ENCODE data around the gene TANK. TPM values are rescaled to one million over a fixed set of nuclear protein-coding genes. Genes with fewer than 3 reads are reported as not detected.

The TANK gene
- total and polyA plus RNA-seq, 2 of the 8 experiments (the other 6 are each of a cell fraction or from before 2014, with no cell fraction given) = 7.0 to 26.1 TPM

DNA sequence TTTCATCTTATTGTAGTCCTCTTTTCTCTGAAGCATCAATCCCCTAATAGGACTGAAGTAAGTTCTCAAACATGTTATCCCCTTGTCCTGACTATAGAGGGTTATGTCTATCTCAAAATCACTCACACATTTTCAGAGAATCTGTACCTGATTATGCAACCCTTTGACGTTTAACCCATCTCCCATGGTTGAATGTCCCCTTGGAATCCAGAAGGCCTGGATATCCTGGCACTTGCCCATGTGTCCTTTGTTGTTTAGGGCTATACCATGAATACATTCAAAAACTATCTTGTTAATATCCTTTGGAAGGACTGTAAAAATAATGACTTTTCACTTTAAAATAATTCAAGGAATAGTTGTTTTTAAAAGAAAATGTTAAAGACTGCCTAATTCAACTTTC lies 81.7 kb downstream of the TANK start:
- Histone ChIP-seq H4K5ac (ENCODE audit: insufficient read length, low read depth, low read length) (no peak overlapping the region), H4K91ac (replicated peaks; ENCODE audit: insufficient read length, low read length) (no peak overlapping the region), H3K56ac (replicated peaks; ENCODE audit: insufficient read length, low read depth, low read length) (no peak overlapping the region), H3K9me3 (ENCODE audit: insufficient read depth in 2 of 2, low read depth in 1 of 2, low read length in 1 of 2) (no peaks in the 10 kb centered on the region), H2AFZ (ENCODE audit: low read length) (no peak overlapping the region), H3K27ac (ENCODE audit: low read depth, low read length) (no peak overlapping the region), H2BK5ac (ENCODE audit: low read depth, low read length) (no peak overlapping the region), H4K8ac (ENCODE audit: extremely low read depth, insufficient read depth, low read length) (no peak overlapping the region), H3K9ac (replicated peaks in 1 of 4; ENCODE audit: extremely low read depth in 1 of 4, low read depth in 3 of 4, low read length in 3 of 4) (no peak overlapping the region), H2BK20ac (ENCODE audit: low read length) (no peak overlapping the region), H3K79me1 (ENCODE audit: low read depth, low read length) (no peaks in the 10 kb centered on the region), H2AK5ac (ENCODE audit: low read depth, low read length) (no peak overlapping the region), H3K4me1 (replicated peaks in 1 of 4; ENCODE audit: control insufficient read depth in 3 of 4, insufficient read depth in 4 of 4, low read length in 3 of 4) (peaks cover 4 to 12% (median 8%) of the 10 kb centered on the region in 4 experiments; a peak in 6 of 7 replicates), H3K79me2 (ENCODE audit: control insufficient read depth in 1 of 2, insufficient read depth in 2 of 2, low read length in 2 of 2) (no peaks in the 10 kb centered on the region), H2BK15ac (ENCODE audit: low read length) (no peak overlapping the region), H3K4me2 (ENCODE audit: insufficient read depth in 1 of 2, low read depth in 2 of 2, low read length in 2 of 2) (no peak overlapping the region), H3K4me3 (ENCODE audit: extremely low read depth in 1 of 4, insufficient read depth in 2 of 4, low read depth in 3 of 4, low read length in 4 of 4) (no peak overlapping the region), H2BK120ac (replicated peaks; ENCODE audit: low read depth, low read length) (no peak overlapping the region), H2BK12ac (ENCODE audit: low read depth, low read length) (no peak overlapping the region), H3K14ac (ENCODE audit: insufficient read length) (no peak overlapping the region), H3K4ac (replicated peaks; ENCODE audit: insufficient read length, low read depth, low read length) (no peak overlapping the region), H3K36me3 (ENCODE audit: control insufficient read depth in 2 of 4, insufficient read depth in 4 of 4, low read length in 3 of 4) (no peaks in the 10 kb centered on the region), H3K27me3 (replicated peaks in 1 of 4; ENCODE audit: control insufficient read depth in 3 of 4, extremely low read depth in 1 of 4, insufficient read depth in 3 of 4, low read length in 3 of 4) (peaks cover 1 to 43% (median 22%) of the 10 kb centered on the region in 4 experiments), H3K23me2 (ENCODE audit: low read depth, low read length) (peaks cover 22% of the 10 kb centered on the region; the same call in 1 of the 2 replicates), H4K20me1 (replicated peaks in 1 of 2; ENCODE audit: control insufficient read depth in 1 of 2, insufficient read depth in 2 of 2, low read length in 2 of 2) (peaks cover 0 to 2% of the 10 kb centered on the region in 2 experiments), H3K18ac (ENCODE audit: extremely low read depth, low read length) (no peak overlapping the region), H3K23ac (ENCODE audit: insufficient read length) (no peak overlapping the region)
- DNase-seq (ENCODE audit: low read depth in 1 of 2, low spot score in 2 of 2) (no peak), FAIRE-seq (no peak)
- POLR2A ChIA-PET (ENCODE audit: partially characterized antibody) = interaction anchor here (0.6 kb wide), 1 partner anchor 123 kb away, joined by 4 read pairs; no protein-coding TSS in a partner anchor
- CTCF ChIA-PET (ENCODE audit: partially characterized antibody) = interaction anchor here (1.6 to 2.7 kb wide), 3 partner anchors 9 to 19 kb away, joined by 6 to 20 read pairs (median 8); no protein-coding TSS in a partner anchor
- no peak for TF ChIP-seq TBP (IDR thresholded peaks at IDR 0.05; ENCODE audit: low read depth, low read length)
- TF ChIP-seq, protein P1, sequence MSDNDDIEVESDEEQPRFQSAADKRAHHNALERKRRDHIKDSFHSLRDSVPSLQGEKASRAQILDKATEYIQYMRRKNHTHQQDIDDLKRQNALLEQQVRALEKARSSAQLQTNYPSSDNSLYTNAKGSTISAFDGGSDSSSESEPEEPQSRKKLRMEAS (IDR thresholded peaks at IDR 0.05) = no peak
- no peak for TF ChIP-seq EZH2 (IDR thresholded peaks at IDR 0.05; ENCODE audit: low read depth, low read length, severe bottlenecking)
- TF ChIP-seq CEBPB (IDR thresholded peaks at IDR 0.05; ENCODE audit: low read depth, low read length) = no peak
- TF ChIP-seq POLR2A (IDR thresholded peaks at IDR 0.05; ENCODE audit: control extremely low read depth in 1 of 2, low read depth in 2 of 2, low read length in 2 of 2) = no peak
- TF ChIP-seq BCL11A (IDR thresholded peaks at IDR 0.05; ENCODE audit: low read depth in 2 of 2, low read length in 2 of 2) = no peak
- TF ChIP-seq HDAC6 (IDR thresholded peaks at IDR 0.05; ENCODE audit: low read depth, low read length) = no peak
- no peak for TF ChIP-seq RNF2 (IDR thresholded peaks at IDR 0.05; ENCODE audit: borderline replicate concordance, low read depth, low read length, missing control alignments, poor library complexity, severe bottlenecking)
- no peak for TF ChIP-seq ASH2L (IDR thresholded peaks at IDR 0.05; ENCODE audit: low read length)
- TF ChIP-seq JUN (IDR thresholded peaks at IDR 0.05; ENCODE audit: low read depth, low read length) = no peak
- TF ChIP-seq JUND (IDR thresholded peaks at IDR 0.05; ENCODE audit: low read length) = no peak
- 60% methylated on average over 1 of the region's 1 CpG; no CpG with 5 or more reads in 1 of the 2 experiments for WGBS, 2 experiments (ENCODE audit: extremely low coverage in 1 of 2, insufficient coverage in 1 of 2, insufficient read length in 1 of 2, insufficient replicate concordance in 2 of 2, low coverage in 1 of 2, low lambda C conversion rate in 2 of 2, missing lambda C conversion rate in 1 of 2)

All from H1 (cell line).